A673 (cell line): ENCODE data around the gene SLCO6A1.

ENCODE experiments used
- EZH2 ChIP-seq: fragments of 200-600 bp; sonication (generic); IDR thresholded peaks from 2 replicates; pipeline ENCODE4 v1.6.1; 2017; ENCODE audit warnings: borderline replicate concordance, low read depth, mild to moderate bottlenecking, mixed read lengths, antibody characterized with exemption, low read length; ENCODE audit not compliant: poor library complexity, severe bottlenecking
- TF ChIP-seq, protein P1 (sequence below): fragments of 300-800, 200-600 bp; sonication (generic); conservative IDR thresholded peaks from 2 replicates; pipeline ENCODE4 v1.5.1; 2017; ENCODE audit warnings: low read depth, mild to moderate bottlenecking, antibody characterized with exemption, low read length, moderate library complexity, mixed read lengths

GRCh38 chr5:102539562-102539961 is 40.8 kb upstream of the SLCO6A1 start:
- TF ChIP-seq, protein P1, sequence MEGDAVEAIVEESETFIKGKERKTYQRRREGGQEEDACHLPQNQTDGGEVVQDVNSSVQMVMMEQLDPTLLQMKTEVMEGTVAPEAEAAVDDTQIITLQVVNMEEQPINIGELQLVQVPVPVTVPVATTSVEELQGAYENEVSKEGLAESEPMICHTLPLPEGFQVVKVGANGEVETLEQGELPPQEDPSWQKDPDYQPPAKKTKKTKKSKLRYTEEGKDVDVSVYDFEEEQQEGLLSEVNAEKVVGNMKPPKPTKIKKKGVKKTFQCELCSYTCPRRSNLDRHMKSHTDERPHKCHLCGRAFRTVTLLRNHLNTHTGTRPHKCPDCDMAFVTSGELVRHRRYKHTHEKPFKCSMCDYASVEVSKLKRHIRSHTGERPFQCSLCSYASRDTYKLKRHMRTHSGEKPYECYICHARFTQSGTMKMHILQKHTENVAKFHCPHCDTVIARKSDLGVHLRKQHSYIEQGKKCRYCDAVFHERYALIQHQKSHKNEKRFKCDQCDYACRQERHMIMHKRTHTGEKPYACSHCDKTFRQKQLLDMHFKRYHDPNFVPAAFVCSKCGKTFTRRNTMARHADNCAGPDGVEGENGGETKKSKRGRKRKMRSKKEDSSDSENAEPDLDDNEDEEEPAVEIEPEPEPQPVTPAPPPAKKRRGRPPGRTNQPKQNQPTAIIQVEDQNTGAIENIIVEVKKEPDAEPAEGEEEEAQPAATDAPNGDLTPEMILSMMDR: no peak
- no peak for TF ChIP-seq EZH2
